Inflammatory macrophage treated with lipopolysaccharide for 4 hours (primary cell): ENCODE measurements around the gene PCID2.

Source experiments
- DNase-seq: peaks from one replicate; pipeline ENCODE4 v3.0.0-alpha.2; 2020

The PCID2 gene

GRCh38 chr13:113219256-113219940, 10.9 kb upstream of the PCID2 start:
- no peak for DNase-seq

DNA sequence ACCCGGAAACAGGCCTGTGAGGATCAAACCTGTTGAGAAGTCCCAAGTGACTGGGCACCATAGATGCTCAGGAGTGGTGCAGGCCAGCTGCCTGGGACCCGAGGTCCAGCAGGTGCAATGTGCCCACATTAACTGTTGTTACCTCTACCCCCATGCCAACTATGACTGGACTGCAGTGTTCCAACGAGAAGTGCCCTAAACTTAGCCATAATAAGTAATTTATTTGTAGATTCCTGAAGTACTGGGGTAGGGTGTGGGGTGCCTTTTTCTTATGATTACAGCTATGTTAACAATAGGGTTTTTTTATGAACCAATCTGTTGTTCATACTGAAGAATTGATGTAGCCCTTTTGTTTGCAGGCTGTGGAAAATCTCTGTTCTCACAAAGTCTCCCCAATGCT, 10.1 kb upstream of the PCID2 start:
- no peak for DNase-seq

- DNase-seq, result no peak
Observed at GRCh38 chr13:113216254-113217048, 8.0 kb upstream of the PCID2 start.

GRCh38 chr13:113211774-113212173, 3.3 kb upstream of the PCID2 start:
- peak; percentile 13 for DNase-seq

DNA sequence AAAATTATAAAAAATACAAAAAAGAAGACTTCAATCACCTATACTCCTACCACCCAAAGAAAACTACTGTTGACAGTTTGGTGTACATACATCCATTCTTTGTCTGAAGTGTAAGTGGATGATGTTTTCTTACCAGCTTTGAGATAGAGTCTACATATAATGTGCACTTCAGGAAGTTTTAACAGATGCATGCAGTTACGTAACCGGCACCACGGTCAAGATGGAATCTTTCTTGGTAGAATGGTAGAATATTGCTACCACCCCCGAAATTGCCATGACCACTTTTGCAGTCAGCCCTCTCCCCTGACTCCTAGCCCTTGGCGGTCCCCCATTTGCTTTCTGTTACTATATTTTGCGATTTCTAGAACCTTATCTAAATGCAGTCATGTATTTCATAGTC, 2.4 kb upstream of the PCID2 start:
- peak; percentile 18 for DNase-seq

DNA sequence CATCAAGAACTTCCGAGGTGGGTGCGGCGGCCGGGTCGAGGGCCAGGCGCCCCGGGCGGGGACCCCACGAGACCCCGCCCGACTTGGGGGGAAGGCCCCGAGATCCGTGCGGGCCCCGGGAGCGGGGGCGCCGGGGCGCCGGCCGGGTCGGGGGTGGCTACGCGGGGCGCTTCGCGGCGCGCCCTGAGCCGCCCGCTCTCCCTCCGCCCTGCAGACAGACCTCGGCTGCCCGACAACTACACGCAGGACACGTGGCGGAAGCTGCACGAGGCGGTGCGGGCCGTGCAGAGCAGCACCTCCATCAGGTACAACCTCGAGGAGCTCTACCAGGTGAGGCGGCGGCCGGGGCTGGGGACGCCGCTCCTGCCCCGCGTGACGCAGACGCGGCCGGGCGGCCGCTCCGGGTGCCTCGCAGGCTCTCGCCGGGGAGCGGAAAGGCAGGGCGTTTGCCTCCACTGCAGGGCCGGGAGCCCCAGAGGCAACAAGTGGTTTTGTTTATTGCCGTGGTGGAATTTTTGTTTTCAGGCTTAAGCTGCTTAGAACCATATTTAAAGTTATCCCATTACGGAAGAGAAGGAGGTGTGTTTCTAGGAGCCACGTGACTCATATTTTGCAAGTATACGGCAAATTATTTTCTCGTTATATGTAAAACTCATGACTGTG, 1.4 kb upstream of the PCID2 start:
- peak; percentile 56 for DNase-seq

- peak; percentile 83 for DNase-seq
Observed at GRCh38 chr13:113209336-113209758, 878 bp upstream of the PCID2 start, which contains the start of gene CUL4A. Gene CUL4A (plus strand): TSS chr13:113209613. CDS start chr13:113209628, 15 bp downstream.

GRCh38 chr13:113207890-113208420, 514 bp downstream of the PCID2 start:
- DNase-seq, result peak; percentile 44

- no peak for DNase-seq
Observed at GRCh38 chr13:113207460-113207859, 1.0 kb downstream of the PCID2 start.

GRCh38 chr13:113205428-113205931, 3.0 kb downstream of the PCID2 start:
- DNase-seq, result no peak

GRCh38 chr13:113204378-113204734, 4.1 kb downstream of the PCID2 start:
- DNase-seq, result no peak

DNA sequence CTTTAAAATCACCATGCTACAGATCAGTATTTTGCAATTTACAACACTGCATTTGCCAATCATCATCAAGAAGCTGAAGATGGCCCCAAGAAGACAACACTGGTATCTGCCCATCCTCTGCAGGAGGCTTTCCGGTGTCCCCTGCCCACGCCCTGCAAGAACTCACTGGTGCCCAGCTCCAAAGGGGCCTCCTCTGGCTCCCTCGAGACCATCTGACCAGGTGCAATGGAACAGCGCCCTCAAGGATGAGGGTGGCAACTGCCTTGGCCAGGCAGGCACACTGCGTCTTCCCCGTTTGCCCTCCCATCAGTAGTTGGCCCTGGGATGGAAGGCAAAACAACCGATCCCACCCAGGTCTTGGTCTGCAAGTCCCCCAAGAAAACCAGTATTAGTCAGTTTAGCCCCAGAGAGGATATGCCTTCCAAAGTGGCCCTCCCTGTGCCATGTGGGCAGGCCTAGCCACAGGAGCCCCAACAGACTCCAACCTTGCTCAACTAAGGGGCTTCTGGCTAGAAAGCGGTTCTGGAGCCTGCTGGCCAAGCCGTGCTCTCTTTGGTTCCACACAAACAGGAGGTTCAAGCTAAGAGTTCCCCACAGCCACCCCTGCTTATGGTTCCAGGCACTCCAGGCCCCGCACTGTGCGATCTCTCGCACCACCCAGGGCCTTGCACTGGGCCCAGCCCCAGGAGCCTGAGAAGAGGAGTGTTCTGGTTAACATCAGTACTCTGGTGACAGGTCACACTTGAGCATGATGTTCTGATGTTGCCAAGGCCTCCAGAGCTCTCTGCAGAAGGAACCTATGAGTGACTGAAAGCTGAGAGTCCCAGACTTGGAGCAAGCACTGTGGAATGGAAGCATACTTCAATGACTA, 4.7 kb downstream of the PCID2 start:
- no peak for DNase-seq

GRCh38 chr13:113202912-113203311, 5.6 kb downstream of the PCID2 start:
- peak; percentile 45 for DNase-seq

GRCh38 chr13:113201815-113202214, 6.7 kb downstream of the PCID2 start:
- peak; percentile 31 for DNase-seq

DNA sequence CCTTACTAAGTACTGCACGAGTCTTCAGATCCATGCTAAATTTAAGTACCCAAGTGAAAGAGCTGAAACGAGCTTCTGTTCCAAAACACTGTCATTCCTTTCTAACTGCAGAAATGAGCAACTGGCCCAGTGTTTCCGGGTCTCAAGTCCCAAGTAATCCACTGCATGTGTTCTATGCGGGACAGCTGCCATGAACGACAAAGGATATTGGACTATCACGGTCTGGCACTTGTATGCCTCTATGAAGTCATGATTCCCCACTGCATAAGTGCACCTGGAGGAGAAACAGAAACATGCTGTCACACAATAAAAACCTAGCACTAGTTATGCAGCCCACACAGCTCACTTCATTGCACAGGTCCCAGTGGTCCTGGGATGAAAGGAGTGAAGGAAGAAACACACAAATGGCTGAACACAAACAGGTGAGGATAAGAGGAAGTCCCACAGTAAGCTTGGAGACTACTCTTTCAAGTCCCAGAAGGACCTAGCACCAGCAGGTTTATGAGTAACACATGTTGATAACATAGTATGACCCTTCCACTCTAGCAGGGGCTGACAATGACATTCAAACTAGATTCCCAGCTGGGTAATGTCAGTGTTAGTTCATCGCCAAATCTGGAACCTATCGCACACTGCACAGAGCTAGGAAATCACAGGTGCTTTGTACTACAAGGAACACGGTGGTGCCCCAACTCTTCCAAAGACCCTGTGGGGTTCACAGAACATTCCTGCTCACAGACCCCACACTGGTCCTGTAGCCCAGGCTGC, 11.3 kb downstream of the PCID2 start:
- no peak for DNase-seq

GRCh38 chr13:113195360-113195759, 13.1 kb downstream of the PCID2 start:
- no peak for DNase-seq

DNA sequence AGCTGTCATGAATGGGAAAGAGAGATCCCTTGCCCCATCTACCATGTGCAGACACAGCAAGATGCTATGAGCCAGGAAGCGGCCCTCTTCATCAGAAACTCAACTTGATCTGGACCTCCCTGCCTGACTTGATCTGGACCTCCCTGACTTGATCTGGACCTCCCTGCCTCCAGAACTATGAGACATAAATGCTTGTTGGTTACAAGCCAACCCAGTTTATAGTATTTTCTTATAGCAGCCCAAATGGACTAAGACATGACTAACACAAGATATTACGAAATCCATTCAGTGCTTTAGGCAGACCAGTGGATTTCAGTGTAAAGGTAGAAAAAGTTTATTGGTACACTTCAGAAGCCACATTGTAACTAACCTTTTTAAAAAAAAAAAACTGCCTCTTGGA, 15.6 kb downstream of the PCID2 start:
- peak; percentile 27 for DNase-seq

DNA sequence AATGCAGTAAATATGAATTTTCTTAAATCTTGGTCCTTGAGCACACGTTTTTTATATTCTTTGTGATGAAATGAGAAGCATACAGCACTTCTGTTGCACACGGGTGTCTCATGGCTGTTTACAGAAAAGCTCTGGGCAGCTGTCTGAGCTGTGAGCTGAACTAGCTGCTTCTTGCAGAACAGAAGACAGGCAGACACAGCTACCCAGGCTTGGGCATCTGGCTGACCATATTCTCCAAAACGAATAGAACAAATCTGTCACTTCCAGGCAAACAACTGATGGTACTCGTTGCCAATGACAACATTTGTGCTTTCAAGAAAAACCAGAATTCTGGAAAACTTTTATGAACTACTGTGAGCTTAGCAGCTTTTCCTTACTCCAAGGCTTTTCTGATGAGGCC, 16.2 kb downstream of the PCID2 start:
- DNase-seq, result no peak

- DNase-seq, result no peak
Observed at GRCh38 chr13:113190181-113190580, 18.3 kb downstream of the PCID2 start.

DNA sequence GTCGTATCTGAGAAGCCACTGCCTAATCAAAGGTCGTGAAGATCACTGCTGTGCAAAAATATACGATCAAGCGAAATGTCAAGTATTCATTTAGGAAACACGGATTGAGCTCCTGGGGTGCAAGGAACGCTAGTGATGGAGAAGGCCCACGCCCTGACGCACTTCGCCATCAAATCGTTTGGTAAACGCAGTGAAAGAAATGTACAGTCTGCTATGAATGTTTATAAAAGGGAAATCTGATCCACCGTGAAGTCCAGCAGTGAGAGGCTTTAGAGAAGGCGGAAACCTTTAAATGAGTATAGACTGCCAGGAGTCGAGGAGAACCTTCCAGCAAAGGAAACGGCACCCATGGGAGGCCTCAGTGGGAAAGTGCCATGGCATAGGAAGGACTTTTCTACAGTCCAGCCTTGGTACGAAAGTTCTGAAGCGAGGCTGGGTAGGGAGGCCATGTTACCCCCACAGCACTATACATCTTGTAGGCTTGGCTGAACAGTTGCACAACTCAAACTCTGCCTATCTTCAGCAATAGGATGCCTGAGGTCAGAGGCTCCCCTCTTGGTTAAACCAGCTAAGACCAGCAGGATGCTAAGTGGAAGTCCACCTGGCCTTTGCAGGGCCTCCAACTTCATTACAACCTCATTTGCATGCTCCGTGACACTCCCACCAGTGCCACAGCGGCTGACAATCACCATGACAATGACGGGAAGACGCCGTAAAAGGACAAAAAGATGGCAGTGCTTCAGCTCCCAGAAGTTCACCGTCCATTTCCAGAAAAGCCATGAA, 20.4 kb downstream of the PCID2 start:
- DNase-seq, result no peak

GRCh38 chr13:113187263-113187669, 21.2 kb downstream of the PCID2 start:
- DNase-seq, result peak; percentile 98
